Right lobe of liver (tissue), 6 donors: ENCODE measurements around the gene KIF12. TPM values are rescaled to one million over a fixed set of nuclear protein-coding genes. Genes with fewer than 3 reads are reported as not detected.

ENCODE experiments used
- ATAC-seq, 4 donors: fragments of 200-7000 bp; cut with Tn5 transposase; one replicate each; pipeline ENCODE4 v1.9.1; 2020; ENCODE audit warnings: mild to moderate bottlenecking in 4 of 4, moderate library complexity in 4 of 4
- DNase-seq, 3 donors: peaks; one replicate each; pipeline ENCODE4 v3.0.0-alpha.2; 2020
- H3K27ac ChIP-seq, 3 donors: fragments of 200-600 bp; one replicate each; pipeline ENCODE4 v1.8.0; 2022
- H3K27me3 ChIP-seq, 2 donors: fragments of 200-600 bp; one replicate each; pipeline ENCODE4 v1.8.0; 2022
- H3K36me3 ChIP-seq, 4 donors: fragments of 200-600 bp; sonication (generic) in 1 of 4; one replicate each; pipeline versions ENCODE4 v1.5.1 to v1.8.0; 2017 to 2022; ENCODE audit warnings: control low read depth in 1 of 4
- H3K4me1 ChIP-seq, 4 donors: fragments of 200-600 bp; sonication (generic) in 1 of 4; one replicate each; pipeline versions ENCODE4 v1.5.1 to v1.8.0; 2017 to 2022; ENCODE audit warnings: control low read depth in 1 of 4
- H3K4me3 ChIP-seq, 3 donors: fragments of 200-600 bp; one replicate each; pipeline ENCODE4 v1.8.0; 2022
- H3K9me3 ChIP-seq, 4 donors: fragments of 200-600 bp; sonication (generic) in 1 of 4; one replicate each; pipeline versions ENCODE4 v1.5.1 to v1.8.0; 2017 to 2022; ENCODE audit warnings: control low read depth in 1 of 4
- CTCF ChIP-seq, 4 donors: fragments of 200-600 bp in 3 of 4; fragments of 450-650 bp in 1 of 4; IDR thresholded peaks; one replicate each; pipeline versions ENCODE4 v1.5.1 to v1.8.0; 2016 to 2022; ENCODE audit warnings: antibody characterized with exemption in 4 of 4, mild to moderate bottlenecking in 2 of 4
- POLR2A ChIP-seq: fragments of 450-650 bp; IDR thresholded peaks from one replicate; pipeline ENCODE4 v1.6.1; 2017; ENCODE audit warnings: antibody characterized with exemption, mild to moderate bottlenecking
- WGBS: methylation state at CpG from one replicate; pipeline ENCODE4 v1.1.6; 2018; ENCODE audit warnings: low coverage, low lambda C conversion rate; ENCODE audit not compliant: insufficient coverage; ENCODE audit errors: missing lambda C conversion rate; 5-methylcytosine and 5-hydroxymethylcytosine counted together
- intact Hi-C, 2 donors: fragments of 100-400 bp; cut with DNase I; formaldehyde crosslinking; loops; one replicate each; pipeline versions ENCODE4 v1.11.2 to v1.14.1; 2022
- total RNA-seq, 6 experiments: library from RNA; depleted of rRNA in 2 of 6; stranded (reverse); fragments of >200 nt in 2 of 6; fragmentation: NEBNext Ultra II Directional in 3 of 6; extraction: Animal tissue kit (Norgen Biotek cat#: 25700) in 3 of 6; gene quantifications; one replicate each; pipeline versions ENCODE4 v1.1.0 to v1.2.4, GENCODE V29; 2016 to 2023
- donor health status: DM: no; HTN: yes; CAD: no.
- donor health status: DM: no; HTN: no; CAD: no.
- donor health status: DM: no; HTN: no; CAD: no.
- donor health status: DM: no; HTN: yes; CAD: no.
- donor health status: DM: no; HTN: yes; CAD: no.

KIF12 gene
- total RNA-seq, 6 experiments from 2014 or later: 3.1 to 24.3 (median 14.2) TPM

DNA sequence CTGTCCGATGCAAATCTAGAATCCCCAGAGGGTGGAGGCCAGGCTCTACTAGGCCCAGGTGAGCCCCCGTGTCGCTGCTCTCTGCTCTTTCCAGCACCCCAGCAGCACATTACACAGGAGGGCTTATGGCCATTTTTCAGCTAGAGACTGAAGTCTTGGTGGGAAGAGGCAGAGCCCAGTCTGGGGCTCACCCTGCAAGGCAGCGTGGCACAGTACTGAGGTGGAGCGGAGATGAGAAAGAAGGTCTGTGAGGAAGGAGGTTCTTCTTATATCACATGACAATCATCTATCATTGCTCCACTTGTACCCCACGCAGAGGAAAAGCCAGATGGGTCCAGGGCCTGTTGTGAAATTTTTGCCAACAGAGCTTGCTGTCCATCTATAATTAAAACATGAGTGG lies 10.0 kb upstream of the KIF12 start:
- Histone ChIP-seq H3K4me3 (no peak overlapping the region), H3K27me3 (no peaks in the 10 kb centered on the region), H3K9me3 (no peaks in the 10 kb centered on the region), H3K4me1 (no peaks in the 10 kb centered on the region), H3K36me3 (no peaks in the 10 kb centered on the region), H3K27ac (no peak overlapping the region)
- intact Hi-C loops: loop anchor here (2.0 to 5.0 kb wide), 2 partner anchors 43 to 182 kb away; no protein-coding TSS in a partner anchor
- TF ChIP-seq CTCF (IDR thresholded peaks at IDR 0.05) (no peak), POLR2A (no peak)
- ATAC-seq (no peak), DNase-seq (no peak)
- 65% methylated on average over 2 of the region's 6 CpGs for WGBS

- intact Hi-C loops: loop anchor here (2.0 to 5.0 kb wide), 2 partner anchors 44 to 183 kb away; no protein-coding TSS in a partner anchor
- H3K4me1 ChIP-seq: no peaks in the 10 kb centered on the region
- WGBS: 41% methylated on average over 23 of the region's 28 CpGs
- H3K36me3 ChIP-seq: no peaks in the 10 kb centered on the region
- H3K27me3 ChIP-seq: no peaks in the 10 kb centered on the region
- no peak overlapping the region for H3K27ac ChIP-seq
- peak; percentile 96 to 100 (median 98) for TF ChIP-seq CTCF (IDR thresholded peaks at IDR 0.05)
- TF ChIP-seq POLR2A: no peak
- no peaks in the 10 kb centered on the region for H3K9me3 ChIP-seq
- ATAC-seq (peak; percentile 100), DNase-seq (peak; percentile 81 to 85 (median 83))
- H3K4me3 ChIP-seq: no peak overlapping the region
These were observed 9.1 kb upstream of the KIF12 start for GRCh38 chr9:114108016-114108833.

GRCh38 chr9:114107286-114108001 lies 8.4 kb upstream of the KIF12 start:
- Histone ChIP-seq H3K27ac (no peak overlapping the region), H3K27me3 (no peaks in the 10 kb centered on the region), H3K4me3 (no peak overlapping the region), H3K4me1 (no peaks in the 10 kb centered on the region), H3K9me3 (no peaks in the 10 kb centered on the region), H3K36me3 (no peaks in the 10 kb centered on the region)
- intact Hi-C loops: loop anchor here (2.0 to 5.0 kb wide), 2 partner anchors 45 to 183 kb away; no protein-coding TSS in a partner anchor
- WGBS: 56% methylated on average over 13 of the region's 13 CpGs
- DNase-seq (no peak), ATAC-seq (peak in 2 of 4 donors; percentile 23 to 32)
- TF ChIP-seq POLR2A: no peak
- no peak for TF ChIP-seq CTCF (IDR thresholded peaks at IDR 0.05)

DNA sequence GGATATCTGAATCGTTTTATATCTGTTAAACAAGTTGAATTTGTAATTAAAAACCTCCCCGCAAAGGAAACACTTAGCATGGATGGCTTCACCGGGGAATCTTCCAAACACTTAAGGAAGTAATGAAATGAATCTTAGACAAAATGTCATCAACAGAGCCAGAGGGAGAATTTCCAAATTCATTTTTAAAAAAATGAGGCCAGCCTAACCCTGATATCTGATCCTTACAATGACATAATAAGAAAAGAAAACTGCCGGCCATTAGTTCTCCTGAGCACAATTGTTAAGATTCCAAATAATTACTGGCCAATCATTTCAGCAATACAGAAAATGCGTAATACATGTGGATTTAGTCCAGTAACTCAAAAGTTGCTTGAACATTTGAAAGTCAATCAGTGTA lies 6.1 kb upstream of the KIF12 start:
- Histone ChIP-seq H3K36me3 (no peaks in the 10 kb centered on the region), H3K9me3 (no peaks in the 10 kb centered on the region), H3K4me3 (no peak overlapping the region), H3K27ac (no peak overlapping the region), H3K4me1 (no peaks in the 10 kb centered on the region), H3K27me3 (no peaks in the 10 kb centered on the region)
- ATAC-seq: no peak
- WGBS: 81% methylated on average over 5 of the region's 5 CpGs
- no peak for DNase-seq
- intact Hi-C loops: loop anchor here in 1 of 2 donors (5.0 kb wide), 1 partner anchor 47 kb away; no protein-coding TSS in a partner anchor
- TF ChIP-seq POLR2A (no peak), CTCF (IDR thresholded peaks at IDR 0.05) (no peak)
